22Rv1 (cell line): ENCODE measurements around the gene ZNF165.

Experiments used
- ZFX ChIP-seq: fragments of 450-650 bp; IDR thresholded peaks from 2 replicates; pipeline ENCODE4 v1.6.1; 2017; ENCODE audit warnings: antibody characterized with exemption, borderline replicate concordance
- TF ChIP-seq, protein P1 (sequence below): fragments of 450-650 bp; IDR thresholded peaks from 2 replicates; pipeline ENCODE4 v1.5.1; 2017; ENCODE audit warnings: mild to moderate bottlenecking

DNA sequence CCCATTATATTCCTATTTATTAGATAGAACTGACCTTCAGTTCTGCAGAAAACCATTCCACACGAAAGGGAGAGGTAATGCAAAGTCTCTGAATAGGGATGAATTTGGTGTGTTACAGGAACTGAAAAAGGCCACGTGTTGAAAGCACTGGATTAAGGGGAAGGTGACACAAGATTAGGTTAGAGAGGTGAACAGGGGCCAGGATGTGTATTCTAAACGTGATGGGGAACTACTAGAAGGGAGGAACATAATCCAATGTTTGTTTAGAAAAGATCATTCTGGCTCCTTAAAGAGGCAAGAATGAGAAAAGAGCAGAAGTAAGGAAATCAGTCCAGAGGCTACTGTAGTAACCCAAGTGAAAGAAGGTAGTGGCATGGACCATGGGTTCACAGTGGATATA lies 55.0 kb downstream of the ZNF165 start:
- TF ChIP-seq, protein P1, sequence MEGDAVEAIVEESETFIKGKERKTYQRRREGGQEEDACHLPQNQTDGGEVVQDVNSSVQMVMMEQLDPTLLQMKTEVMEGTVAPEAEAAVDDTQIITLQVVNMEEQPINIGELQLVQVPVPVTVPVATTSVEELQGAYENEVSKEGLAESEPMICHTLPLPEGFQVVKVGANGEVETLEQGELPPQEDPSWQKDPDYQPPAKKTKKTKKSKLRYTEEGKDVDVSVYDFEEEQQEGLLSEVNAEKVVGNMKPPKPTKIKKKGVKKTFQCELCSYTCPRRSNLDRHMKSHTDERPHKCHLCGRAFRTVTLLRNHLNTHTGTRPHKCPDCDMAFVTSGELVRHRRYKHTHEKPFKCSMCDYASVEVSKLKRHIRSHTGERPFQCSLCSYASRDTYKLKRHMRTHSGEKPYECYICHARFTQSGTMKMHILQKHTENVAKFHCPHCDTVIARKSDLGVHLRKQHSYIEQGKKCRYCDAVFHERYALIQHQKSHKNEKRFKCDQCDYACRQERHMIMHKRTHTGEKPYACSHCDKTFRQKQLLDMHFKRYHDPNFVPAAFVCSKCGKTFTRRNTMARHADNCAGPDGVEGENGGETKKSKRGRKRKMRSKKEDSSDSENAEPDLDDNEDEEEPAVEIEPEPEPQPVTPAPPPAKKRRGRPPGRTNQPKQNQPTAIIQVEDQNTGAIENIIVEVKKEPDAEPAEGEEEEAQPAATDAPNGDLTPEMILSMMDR, result no peak
- TF ChIP-seq ZFX, result no peak
